Gastrocnemius medialis (tissue), 4 donors: Measurements from ENCODE around the gene GABRR2.

ENCODE experiments used
- POLR2A ChIP-seq, 2 donors: fragments of 450-650 bp; IDR thresholded peaks; one replicate each; pipeline ENCODE4 v1.6.1; 2017; ENCODE audit warnings: antibody characterized with exemption in 2 of 2, mild to moderate bottlenecking in 2 of 2, moderate library complexity in 2 of 2
- TF ChIP-seq, protein P1 (sequence below), 5 experiments: fragments of 450-650 bp in 3 of 5; fragments of 200-600 bp in 2 of 5; sonication (generic) in 2 of 5; IDR thresholded peaks in 4 of 5; conservative IDR thresholded peaks in 1 of 5; 1 replicate in 4 of 5; 2 replicates in 1 of 5; pipeline ENCODE4 v1.5.1; 2016 to 2019; ENCODE audit warnings: antibody characterized with exemption in 5 of 5, mild to moderate bottlenecking in 3 of 5, moderate library complexity in 3 of 5

GRCh38 chr6:89346433-89346832 lies 31.3 kb upstream of the GABRR2 start:
- TF ChIP-seq, protein P1, sequence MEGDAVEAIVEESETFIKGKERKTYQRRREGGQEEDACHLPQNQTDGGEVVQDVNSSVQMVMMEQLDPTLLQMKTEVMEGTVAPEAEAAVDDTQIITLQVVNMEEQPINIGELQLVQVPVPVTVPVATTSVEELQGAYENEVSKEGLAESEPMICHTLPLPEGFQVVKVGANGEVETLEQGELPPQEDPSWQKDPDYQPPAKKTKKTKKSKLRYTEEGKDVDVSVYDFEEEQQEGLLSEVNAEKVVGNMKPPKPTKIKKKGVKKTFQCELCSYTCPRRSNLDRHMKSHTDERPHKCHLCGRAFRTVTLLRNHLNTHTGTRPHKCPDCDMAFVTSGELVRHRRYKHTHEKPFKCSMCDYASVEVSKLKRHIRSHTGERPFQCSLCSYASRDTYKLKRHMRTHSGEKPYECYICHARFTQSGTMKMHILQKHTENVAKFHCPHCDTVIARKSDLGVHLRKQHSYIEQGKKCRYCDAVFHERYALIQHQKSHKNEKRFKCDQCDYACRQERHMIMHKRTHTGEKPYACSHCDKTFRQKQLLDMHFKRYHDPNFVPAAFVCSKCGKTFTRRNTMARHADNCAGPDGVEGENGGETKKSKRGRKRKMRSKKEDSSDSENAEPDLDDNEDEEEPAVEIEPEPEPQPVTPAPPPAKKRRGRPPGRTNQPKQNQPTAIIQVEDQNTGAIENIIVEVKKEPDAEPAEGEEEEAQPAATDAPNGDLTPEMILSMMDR (IDR thresholded peaks at IDR 0.05 in 4 of 5, conservative IDR thresholded peaks at IDR 0.05 in 1 of 5): no peak
- TF ChIP-seq POLR2A (IDR thresholded peaks at IDR 0.05): no peak
